ENCODE results near the gene BCL2L11. TPM values are rescaled to one million over a fixed set of nuclear protein-coding genes. Genes with fewer than 3 reads are reported as not detected.

The BCL2L11 gene
- polyA plus RNA-seq, 3 donors, result 17.0 to 19.6 (median 17.8) TPM

DNA sequence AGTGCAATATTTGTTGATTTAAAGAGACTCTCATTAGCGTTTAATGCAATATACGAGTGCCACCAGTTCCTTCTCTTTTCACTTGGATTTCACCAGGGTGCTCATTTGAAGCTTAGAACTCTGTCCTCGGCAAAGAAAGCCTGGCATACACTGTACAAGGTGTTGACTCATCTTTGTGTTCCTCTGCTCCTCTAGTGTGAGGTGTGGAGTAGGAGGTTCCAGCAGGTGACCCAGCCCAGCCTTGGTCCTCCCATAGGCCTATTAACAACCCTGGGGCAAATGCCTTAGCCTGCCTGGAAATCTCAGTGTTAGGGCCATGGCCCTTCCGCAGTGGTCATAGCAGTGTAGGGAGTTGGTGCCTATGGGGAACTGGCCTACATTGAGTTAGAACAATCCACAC, 20.1 kb downstream of the BCL2L11 start:
- DNase-seq, result no peak

DNA sequence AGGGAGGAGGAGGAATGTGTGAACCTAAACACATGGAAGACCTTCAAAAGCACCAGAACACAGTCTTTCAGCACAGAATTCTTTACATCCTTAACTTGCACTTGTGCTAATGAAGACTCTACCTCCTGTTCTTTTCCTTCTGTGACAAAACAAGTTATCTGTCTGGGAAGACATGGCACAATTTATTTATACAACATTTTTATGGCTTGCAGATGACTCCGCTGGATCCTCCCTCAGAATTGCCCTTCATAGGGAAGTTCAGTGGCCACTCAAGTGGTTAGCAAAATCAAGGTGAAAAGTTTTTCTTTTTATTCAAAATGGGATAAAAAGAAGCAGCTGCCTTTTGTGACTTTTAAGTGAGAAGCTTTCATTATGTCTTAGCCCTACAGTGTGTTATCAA, 21.4 kb downstream of the BCL2L11 start:
- DNase-seq, result no peak

DNA sequence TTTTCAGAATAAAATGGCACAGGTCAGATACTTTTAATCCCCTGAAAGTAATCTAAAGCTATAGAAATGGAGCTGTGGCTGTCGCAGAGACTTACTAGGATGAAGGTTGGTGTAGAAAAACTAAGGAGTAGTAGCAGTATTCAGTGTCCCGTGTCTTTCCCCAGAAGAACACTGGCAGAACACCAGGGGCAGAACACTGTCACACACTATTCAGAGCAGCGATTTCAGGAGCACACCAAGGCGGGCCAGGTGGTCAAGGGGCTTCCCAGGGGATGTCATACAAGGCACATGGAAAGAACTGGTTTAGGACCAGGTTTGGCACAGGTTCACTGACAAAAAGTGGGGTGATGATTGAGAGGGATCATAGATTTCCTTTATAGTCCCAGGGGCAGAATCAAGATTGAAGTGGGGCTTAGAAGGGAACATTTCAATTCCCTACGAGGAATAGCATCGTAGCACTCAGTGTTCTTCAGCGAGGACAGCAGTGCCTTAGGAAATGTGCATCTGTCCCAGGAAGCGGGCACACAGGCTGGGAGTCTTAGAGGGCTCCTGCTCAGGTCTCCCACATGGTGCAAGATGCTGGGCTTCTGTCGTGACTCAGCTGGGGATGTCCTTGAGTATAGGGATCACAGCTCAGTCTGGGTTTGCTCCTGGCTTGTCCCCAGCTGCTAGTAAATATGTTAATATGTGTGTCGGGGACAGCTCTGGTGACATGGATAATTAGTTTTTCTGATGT, 22.6 kb downstream of the BCL2L11 start:
- DNase-seq, result no peak

DNA sequence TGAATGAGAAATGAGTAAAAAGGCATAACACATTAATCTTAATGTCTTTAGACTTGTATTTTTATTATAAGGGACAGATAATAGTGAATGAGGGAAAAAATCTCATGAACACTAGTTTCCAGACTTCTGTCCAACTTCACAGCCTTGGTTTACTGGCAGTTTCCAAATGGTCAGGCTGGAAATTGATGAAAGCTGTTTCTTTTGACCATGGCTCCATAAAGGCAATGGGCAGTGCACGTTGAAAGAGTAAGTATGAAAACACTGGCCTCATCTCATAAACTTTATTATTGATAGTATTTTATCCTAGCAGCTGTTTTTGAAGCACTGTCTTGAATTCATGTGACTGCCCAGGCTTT, 23.1 kb downstream of the BCL2L11 start:
- no peak for DNase-seq

DNA sequence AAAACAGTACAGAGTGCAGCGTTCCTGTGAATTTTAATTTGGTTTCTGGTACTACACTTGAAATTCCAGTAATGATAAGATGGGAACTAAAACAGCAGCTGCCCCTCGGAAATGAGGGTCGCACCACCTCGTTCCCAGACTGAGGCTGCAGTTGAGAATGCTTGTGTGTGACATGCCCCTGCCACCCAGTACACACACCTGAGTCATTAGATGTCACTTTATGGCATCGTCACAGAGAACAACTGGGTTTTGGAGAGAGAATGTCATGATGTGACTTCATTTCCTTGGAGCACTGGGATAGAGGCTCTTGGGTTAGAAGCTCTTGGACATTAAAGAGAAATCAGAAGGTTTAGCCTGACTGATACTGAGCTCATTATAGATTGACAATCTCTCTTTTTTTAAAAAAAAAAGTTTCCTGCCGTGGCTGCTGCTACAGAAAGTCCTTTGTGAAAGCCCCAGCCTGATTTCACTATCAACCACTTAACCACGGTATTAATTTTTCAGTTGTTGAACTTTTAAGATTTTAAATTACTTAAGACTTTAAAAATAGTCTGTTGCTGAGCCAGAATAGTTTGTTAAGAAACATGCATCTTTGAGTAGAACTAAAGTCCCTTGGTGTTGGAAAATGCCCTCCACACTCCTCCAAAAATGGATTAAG, 24.5 kb downstream of the BCL2L11 start:
- no peak for DNase-seq

DNA sequence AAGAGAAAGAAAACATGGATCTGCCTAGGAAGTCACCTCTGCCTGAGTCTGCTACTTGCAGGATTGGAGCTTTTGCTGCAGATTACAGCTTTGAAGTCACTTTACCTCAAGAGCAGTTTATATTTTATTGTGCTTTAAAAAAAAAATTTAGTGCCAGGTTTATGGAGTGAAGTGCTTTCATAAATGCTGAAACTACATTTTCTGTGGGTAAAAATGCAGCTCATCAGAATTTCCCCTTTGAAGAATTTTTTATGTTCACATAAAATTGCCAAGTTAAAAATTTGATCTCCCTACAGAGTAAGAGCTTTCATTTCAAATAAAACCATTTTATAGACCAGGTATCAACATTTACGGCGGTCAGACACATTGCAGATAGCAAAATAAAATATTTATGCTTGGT, 25.2 kb downstream of the BCL2L11 start:
- no peak for DNase-seq

DNA sequence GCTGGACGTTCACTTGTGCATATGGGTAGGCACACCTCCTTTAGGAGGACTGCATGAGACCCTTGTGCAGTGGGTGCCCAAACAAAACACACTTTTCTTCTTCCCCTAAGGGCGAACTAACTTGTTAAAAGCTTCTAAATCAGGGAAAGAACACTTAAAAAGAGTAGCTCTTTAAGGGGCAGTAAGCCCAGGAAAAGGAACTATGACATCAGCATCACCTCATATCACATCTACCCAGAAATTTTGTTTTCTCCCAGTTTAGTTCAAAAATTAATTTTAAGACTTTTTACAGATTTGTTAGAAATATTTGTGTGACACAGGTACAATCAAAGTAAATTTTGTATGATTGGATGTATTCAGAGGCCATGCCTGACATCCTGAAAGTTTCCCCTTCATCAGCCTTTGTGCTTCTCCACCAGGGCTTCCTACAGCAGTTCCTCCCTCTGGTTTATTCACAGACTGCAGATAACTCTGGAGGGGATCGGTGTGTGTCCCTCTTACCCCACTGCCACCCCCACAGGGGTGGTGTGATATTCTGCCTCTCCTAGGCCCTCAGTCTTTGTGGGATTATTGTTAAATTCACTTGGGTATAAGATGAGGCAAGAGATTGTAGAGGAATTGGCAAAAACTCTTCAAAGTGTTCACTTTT, 27.6 kb downstream of the BCL2L11 start:
- DNase-seq, result no peak

DNA sequence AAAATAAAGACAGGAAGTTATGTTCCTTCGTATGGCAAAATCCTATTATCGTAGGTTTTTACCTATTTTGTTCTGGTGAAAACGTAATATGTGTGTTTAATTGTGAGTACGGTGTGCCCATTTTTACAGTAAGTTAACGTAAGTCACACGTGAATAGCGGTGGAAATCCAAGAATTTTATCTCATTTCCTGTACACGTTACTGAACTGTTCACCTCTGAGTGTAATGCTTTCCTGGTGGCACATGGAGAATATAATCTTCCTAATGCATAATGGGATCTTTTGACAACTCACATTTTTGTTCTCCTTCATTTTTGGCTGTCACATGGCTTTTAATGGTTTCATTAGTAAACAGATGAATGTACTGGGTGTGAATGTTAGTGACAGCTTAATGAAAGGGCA, 28.2 kb downstream of the BCL2L11 start:
- no peak for DNase-seq

DNA sequence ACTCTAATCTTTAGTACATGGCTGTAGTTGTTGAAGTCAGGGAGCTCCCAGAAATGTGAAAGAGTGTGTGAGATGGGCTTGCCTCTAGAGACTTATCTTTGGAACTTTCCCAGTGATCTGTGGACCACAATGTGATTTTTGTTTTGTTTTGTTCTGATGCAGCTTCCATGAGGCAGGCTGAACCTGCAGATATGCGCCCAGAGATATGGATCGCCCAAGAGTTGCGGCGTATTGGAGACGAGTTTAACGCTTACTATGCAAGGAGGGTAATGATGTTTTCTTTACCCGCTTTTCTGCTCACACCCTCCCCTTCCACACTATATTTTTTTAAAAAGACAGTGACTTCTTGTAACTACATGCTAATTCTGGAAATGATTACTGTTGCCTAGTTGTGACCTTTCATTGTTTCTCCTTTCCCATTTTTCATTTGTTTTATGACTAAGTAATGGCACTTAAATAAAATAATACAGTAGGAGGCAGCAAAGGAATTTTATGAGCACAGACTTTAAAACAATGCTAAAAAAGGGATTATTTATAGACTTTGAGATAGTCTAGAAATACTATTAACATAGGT, 29.3 kb downstream of the BCL2L11 start:
- DNase-seq, result no peak

DNA sequence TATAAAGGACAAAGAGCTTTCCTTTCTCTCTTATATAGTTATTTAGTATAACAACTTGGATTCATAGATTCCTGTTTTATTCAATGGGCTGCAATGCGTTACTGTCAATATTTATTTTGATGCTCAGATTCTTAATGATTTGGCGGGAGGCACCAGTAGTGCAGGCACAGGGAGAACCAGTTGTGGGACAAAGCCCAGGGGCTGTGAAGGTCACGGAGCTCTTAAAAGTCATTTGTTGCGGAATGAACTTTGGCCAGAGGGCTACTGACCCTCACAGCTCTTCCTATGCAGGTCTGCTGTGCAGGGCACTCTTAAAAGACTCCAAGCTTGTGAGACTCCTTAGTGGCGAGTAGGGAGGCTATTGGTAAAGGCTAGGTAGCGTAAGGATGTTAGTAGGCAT, 34.0 kb downstream of the BCL2L11 start:
- DNase-seq, result no peak

DNA sequence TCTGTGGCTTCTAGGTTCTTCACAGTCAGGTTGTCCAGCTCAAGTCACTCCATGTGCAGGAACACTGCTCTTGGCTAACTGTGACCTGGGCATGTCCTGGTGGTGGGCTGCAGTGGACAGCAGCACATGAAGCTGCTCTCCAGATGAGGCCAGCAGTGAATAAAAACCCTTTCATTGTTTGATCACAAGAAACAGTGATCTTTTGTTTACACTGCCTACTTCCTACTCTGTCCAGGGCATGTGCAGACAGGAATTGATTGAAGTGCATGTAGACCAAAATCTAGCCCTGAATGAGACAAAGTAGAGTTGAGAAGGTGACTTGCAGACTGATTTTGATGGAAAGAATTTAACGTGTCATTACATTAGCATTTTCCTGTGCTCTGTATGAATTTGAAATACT, 34.9 kb downstream of the BCL2L11 start:
- no peak for DNase-seq

DNA sequence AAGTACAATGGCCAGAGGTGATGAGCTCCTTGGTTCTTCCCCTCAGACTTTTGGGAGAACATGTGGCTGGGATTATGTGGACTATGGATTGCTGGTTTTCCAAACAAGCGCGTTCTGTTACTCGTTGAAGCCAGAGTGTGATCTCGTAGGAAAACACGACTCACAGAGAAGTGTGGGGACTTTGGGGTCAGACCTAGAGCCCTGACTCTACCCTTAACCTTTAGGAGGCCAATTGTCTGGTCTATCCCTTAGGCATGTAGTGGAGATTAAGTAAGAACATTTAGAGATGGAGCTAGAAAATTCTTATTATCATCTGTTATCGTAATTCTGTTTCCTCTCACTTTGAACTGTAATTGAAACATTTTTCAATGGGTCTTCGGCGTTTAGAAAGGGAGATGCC, 35.8 kb downstream of the BCL2L11 start:
- no peak for DNase-seq

DNA sequence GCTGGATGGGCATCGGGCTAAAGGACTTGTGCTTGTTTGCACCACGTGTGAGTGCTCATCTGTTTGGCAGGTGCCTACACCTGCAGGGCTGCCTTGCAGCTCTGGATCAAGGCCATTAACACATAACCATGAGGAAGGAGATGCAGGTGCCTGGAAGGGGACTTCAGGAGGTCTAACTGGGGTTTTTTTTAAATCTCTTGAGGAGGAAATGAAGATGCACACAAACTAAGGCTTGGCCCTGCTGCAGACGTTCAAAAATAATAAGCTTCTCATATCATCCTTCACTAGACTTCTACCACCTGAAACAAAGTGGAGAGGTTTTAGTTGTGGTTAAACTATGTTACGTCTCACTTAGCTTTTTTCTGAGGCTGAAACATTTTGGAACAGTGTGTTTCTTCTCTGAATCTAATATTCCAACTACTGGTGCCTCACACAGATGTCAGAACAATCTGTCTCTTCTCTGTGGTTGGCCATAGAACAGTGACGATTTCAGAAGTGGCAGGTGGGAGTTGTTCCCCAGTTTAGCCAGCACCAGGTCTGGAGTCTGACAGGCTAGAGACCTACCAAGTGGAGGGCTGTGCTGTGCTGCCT, 36.5 kb downstream of the BCL2L11 start:
- no peak for DNase-seq

DNA sequence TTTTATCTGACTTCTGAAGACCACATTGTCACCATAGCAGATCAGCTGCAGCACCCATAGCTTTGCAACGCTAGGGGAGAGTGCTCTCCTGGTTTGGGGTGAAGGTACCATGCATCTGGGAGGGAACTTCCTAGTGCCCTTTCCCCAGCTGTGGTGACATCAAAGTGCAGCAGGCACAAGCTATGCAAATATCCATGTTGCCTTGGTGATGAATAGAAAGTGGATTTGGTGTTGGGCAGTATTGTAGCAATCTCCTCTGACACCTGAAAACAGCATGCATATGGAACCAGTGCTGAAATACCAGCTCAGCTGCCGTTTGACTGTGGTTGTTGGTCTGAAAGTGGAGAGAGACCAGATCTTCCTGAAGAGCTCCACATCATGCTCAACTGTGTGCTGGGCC, 37.1 kb downstream of the BCL2L11 start:
- no peak for DNase-seq

DNA sequence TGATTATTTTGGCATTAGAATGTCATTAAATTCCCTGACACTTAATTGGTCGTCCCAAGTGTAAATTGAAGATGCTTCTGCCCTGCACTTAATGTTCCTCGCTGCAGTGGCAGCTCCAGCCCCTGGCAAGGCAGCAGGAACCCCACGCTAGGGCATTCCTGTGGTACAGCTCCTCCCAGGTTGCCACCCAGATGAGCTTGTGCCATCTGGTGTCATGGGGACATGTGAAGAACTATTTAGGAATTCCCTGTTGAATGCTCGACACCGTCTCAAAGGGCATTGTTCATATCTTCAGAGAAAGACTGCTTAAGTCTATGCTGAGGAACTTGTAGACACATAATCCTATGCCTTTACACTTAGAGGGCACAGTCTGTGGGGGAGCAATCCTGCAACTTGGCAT, 38.9 kb downstream of the BCL2L11 start:
- DNase-seq, result no peak

DNA sequence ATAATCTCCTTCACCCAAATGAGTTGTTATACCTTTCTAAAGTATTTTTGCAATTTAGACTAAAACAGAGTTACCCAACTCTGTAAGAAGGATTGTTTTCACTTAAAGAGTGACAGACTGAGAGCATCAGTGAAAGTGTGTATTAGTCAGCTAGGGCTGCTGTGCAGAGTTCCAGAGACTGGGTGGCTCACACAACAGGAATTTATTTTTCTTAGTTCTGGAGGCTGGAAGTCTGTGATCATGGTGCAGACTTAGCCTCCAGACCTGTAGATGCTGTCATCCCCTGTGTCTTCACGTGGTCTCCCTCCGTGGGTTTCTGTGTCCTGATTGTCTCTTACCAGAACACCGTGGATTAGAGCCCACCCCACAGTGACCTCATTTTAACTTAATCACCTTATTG, 40.0 kb downstream of the BCL2L11 start:
- DNase-seq, result no peak

DNA sequence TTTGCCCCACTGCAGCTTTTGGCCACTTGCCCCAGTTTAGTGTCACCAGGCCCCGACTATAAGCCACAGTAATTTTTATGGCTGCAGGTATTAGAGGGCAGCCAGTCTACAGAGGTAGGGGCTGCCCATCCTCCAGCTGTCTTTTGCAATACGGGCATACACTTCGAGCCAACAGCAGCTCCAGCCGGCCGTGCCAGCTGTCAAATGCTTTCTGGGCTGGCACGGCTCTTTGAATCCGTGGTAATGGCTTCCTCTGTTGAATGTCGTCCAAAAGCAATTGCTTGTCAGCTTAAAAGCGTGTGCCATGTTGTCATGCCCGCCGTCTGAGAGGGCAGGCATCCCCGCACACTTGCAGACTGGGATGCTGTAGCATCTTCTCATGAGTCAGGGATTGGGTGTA, 41.3 kb downstream of the BCL2L11 start:
- DNase-seq, result no peak

DNA sequence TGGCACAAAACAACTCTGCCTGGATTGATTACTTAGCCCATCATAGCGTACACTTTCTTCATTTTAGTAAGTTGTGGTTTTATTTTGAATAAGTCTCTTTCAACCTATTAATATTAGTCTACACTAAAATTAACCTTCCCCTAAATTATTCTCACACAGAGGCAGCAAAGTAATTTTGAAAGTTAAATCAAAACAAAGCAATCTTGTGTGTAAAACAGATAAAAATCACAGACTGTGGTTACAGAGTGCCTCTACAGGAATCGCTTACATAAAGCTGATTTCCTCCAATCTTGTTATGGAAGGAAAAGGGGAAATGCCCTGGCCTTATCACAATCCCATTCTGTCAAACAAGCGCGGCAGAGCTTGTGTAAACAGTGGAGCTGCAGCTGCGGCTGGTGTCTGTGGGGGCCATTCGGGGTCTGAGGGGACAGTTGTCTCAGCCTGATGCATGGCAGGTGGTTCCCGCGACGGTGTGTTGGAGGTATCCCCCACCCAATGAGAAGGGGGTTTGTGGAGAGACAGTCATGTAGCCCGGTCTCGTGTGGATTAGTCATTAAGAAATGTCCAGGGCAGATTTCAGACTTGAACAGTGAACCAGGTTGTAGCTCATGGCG, 42.1 kb downstream of the BCL2L11 start:
- no peak for DNase-seq

DNA sequence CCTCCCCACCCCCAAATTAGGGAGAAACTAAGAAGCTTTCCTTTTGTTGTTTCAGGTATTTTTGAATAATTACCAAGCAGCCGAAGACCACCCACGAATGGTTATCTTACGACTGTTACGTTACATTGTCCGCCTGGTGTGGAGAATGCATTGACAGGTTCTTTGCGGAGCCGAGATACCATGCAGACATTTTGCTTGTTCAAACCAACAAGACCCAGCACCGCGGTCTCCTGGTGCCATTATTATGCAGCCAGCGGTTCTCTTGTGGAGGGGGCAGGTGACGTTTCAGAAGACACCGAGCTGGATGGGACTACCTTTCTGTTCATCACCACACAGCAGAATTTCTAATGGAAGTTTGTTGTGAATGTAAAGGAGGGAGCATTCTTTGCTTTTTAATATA, 43.4 kb downstream of the BCL2L11 start:
- DNase-seq, result no peak

DNA sequence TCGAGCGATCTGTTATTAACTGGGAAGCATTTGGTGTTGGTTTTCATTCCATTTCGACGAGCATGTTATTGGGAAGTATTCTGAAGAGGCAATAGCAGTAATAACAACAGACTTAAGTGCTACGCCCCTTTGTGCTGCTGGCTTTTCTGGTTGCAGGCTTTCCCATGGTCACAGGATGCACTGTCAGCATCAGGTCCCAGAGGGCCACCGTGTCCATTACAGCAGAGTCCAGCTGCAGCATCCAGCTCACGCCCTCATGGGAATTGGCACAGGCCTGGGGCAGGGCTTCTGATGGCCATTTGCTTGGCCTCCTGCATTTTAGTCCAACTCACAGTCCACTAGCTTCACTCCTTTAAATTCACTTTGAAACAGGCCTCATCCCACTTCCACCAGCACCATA, 44.4 kb downstream of the BCL2L11 start:
- no peak for DNase-seq

DNA sequence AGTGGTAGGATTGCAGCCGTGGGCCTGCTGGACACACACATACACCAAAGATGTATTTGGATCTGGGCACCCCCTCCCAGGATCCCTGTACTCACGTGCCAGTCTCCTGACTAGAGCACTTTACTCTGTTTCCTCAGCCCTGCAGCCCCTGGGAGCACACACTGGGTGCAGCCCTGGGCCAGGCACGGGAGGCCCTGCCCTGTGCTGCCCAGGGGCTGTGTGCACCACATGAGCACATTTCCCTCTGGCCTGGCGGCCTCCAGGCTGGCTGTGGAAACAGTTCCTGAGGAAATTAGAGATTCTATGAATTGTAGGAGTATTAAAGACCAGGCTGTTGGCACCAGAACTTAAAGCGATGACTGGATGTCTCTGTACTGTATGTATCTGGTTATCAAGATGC, 45.4 kb downstream of the BCL2L11 start:
- DNase-seq, result no peak

All from renal pelvis (tissue), 4 donors.